ENCODE measurements around the gene BAHCC1.

GRCh38 chr17:81476097-81476496, 80.8 kb downstream of the BAHCC1 start:
- no peak for TF ChIP-seq CTCF (IDR thresholded peaks at IDR 0.05)
- no peak for TF ChIP-seq POLR2A (IDR thresholded peaks at IDR 0.05)
- no peak for TF ChIP-seq POLR2AphosphoS5 (IDR thresholded peaks at IDR 0.05)
